ENCODE measurements around the gene CTTNBP2. TPM values are rescaled to one million over a fixed set of nuclear protein-coding genes. Genes with fewer than 3 reads are reported as not detected.

CTTNBP2 gene
- polyA plus RNA-seq, 2 of the 4 experiments (the other 2 are of a cell fraction) = 0.18 to 0.25 TPM

- no peak for TF ChIP-seq HEYL (CRISPR knock-in tag; IDR thresholded peaks at IDR 0.05)
- TF ChIP-seq POLR2AphosphoS2 (conservative IDR thresholded peaks at IDR 0.05; ENCODE audit: low read length) = no peak
- no peak for TF ChIP-seq HMGXB4 (CRISPR knock-in tag; IDR thresholded peaks at IDR 0.05; ENCODE audit: borderline replicate concordance)
- no peak for TF ChIP-seq BCL3 (IDR thresholded peaks at IDR 0.05)
- no peak for TF ChIP-seq GATA3 (IDR thresholded peaks at IDR 0.05; ENCODE audit: borderline replicate concordance)
- TF ChIP-seq NPAS2 (CRISPR knock-in tag; IDR thresholded peaks at IDR 0.05; ENCODE audit: borderline replicate concordance) = no peak
- TF ChIP-seq TFCP2L1 (CRISPR knock-in tag; IDR thresholded peaks at IDR 0.05) = no peak
- TF ChIP-seq ESRRA (IDR thresholded peaks at IDR 0.05; ENCODE audit: borderline replicate concordance, low read length) = no peak
- no peak for TF ChIP-seq KDM5A (IDR thresholded peaks at IDR 0.05)
- no peak for TF ChIP-seq RFX5 (IDR thresholded peaks at IDR 0.05)
- TF ChIP-seq EHMT2 (IDR thresholded peaks at IDR 0.05; ENCODE audit: low read depth) = no peak
- no peak for TF ChIP-seq HDAC2 (IDR thresholded peaks at IDR 0.05)
- TF ChIP-seq EHF (CRISPR knock-in tag; IDR thresholded peaks at IDR 0.05) = no peak
- TF ChIP-seq ELK1 (IDR thresholded peaks at IDR 0.05; ENCODE audit: low read depth, low read length) = no peak
- TF ChIP-seq CBX8 (IDR thresholded peaks at IDR 0.05) = no peak
- TF ChIP-seq, protein P1, sequence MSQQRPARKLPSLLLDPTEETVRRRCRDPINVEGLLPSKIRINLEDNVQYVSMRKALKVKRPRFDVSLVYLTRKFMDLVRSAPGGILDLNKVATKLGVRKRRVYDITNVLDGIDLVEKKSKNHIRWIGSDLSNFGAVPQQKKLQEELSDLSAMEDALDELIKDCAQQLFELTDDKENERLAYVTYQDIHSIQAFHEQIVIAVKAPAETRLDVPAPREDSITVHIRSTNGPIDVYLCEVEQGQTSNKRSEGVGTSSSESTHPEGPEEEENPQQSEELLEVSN (IDR thresholded peaks at IDR 0.05; ENCODE audit: borderline replicate concordance, low read depth) = no peak
- no peak for TF ChIP-seq KDM1A (IDR thresholded peaks at IDR 0.05; ENCODE audit: low read depth)
- no peak for TF ChIP-seq MAX (IDR thresholded peaks at IDR 0.05)
- no peak for TF ChIP-seq ZSCAN20 (CRISPR knock-in tag; IDR thresholded peaks at IDR 0.05)
- no peak for ATAC-seq
- CTCF ChIA-PET = interaction anchor here (0.9 to 1.5 kb wide), 4 partner anchors 11 to 209 kb away, joined by 3 to 4 read pairs (median 3); no protein-coding TSS in a partner anchor
- Histone ChIP-seq H3K4me1 (peaks cover 25% of the 10 kb centered on the region), H3K4me2 (peak overlapping the region; percentile 22; the same call in 2 of the 3 replicates), H3K27ac (peak overlapping the region; percentile 9 to 78), H3K4me3 (no peak overlapping the region), H3K9me3 (no peaks in the 10 kb centered on the region)
- POLR2A ChIA-PET = no interaction called here
- WGBS (ENCODE audit: missing lambda C conversion rate) = 97% methylated on average over 6 of the region's 6 CpGs
- DNase-seq (ENCODE audit: low read depth in 1 of 2, low spot score in 1 of 2) = no peak
- no peak for FAIRE-seq
Measured at GRCh38 chr7:117666689-117667088, 206.6 kb downstream of the CTTNBP2 start.

- DNase-seq (ENCODE audit: low read depth in 1 of 2, low spot score in 1 of 2) (peak; percentile 40 to 77), FAIRE-seq (no peak), ATAC-seq (peak; percentile 85 to 88)
- Histone ChIP-seq H3K4me3 (no peak overlapping the region), H3K9me3 (no peaks in the 10 kb centered on the region), H3K4me2 (peak overlapping the region; percentile 22), H3K4me1 (peaks cover 31% of the 10 kb centered on the region), H3K27ac (peak overlapping the region; percentile 50 to 78)
- WGBS (ENCODE audit: missing lambda C conversion rate) = 4% methylated on average over 1 of the region's 1 CpG
- ChIA-PET POLR2A (no interaction called here), CTCF (interaction anchor here (0.9 to 1.2 kb wide), 3 partner anchors 10 to 209 kb away, joined by 3 to 4 read pairs (median 3); no protein-coding TSS in a partner anchor)
- TF ChIP-seq HDAC2 (IDR thresholded peaks at IDR 0.05) = no peak
- TF ChIP-seq GATA3 (IDR thresholded peaks at IDR 0.05; ENCODE audit: borderline replicate concordance) = peak; percentile 72; the same call in 1 of the 2 replicates
- no peak for TF ChIP-seq NFE2L2 (conservative IDR thresholded peaks at IDR 0.05; ENCODE audit: low read length)
- TF ChIP-seq HES2 (IDR thresholded peaks at IDR 0.05) = no peak
- TF ChIP-seq, protein P2, sequence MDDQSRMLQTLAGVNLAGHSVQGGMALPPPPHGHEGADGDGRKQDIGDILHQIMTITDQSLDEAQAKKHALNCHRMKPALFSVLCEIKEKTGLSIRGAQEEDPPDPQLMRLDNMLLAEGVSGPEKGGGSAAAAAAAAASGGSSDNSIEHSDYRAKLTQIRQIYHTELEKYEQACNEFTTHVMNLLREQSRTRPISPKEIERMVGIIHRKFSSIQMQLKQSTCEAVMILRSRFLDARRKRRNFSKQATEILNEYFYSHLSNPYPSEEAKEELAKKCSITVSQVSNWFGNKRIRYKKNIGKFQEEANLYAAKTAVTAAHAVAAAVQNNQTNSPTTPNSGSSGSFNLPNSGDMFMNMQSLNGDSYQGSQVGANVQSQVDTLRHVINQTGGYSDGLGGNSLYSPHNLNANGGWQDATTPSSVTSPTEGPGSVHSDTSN (IDR thresholded peaks at IDR 0.05) = no peak
- TF ChIP-seq KDM1A (IDR thresholded peaks at IDR 0.05; ENCODE audit: low read depth) = no peak
- peak; percentile 72 for TF ChIP-seq JUNB (IDR thresholded peaks at IDR 0.05)
- no peak for TF ChIP-seq BHLHE40 (IDR thresholded peaks at IDR 0.05; ENCODE audit: low read depth, low read length)
- no peak for TF ChIP-seq TFCP2L1 (CRISPR knock-in tag; IDR thresholded peaks at IDR 0.05)
- TF ChIP-seq FOSL2 (IDR thresholded peaks at IDR 0.05) = peak; percentile 51
- peak; percentile 81 for TF ChIP-seq FOSL2 (CRISPR knock-in tag; IDR thresholded peaks at IDR 0.05)
- no peak for TF ChIP-seq ZSCAN20 (CRISPR knock-in tag; IDR thresholded peaks at IDR 0.05)
- TF ChIP-seq MAZ (IDR thresholded peaks at IDR 0.05; ENCODE audit: borderline replicate concordance, low read depth, low read length) = no peak
- no peak for TF ChIP-seq CBX8 (IDR thresholded peaks at IDR 0.05)
- TF ChIP-seq CEBPB (IDR thresholded peaks at IDR 0.05) = peak in 1 of 2 experiments; percentile 29; a peak in 1 of 4 replicates
- no peak for TF ChIP-seq MYC (IDR thresholded peaks at IDR 0.05; ENCODE audit: borderline replicate concordance, low read length)
- TF ChIP-seq USF2 (IDR thresholded peaks at IDR 0.05) = no peak
- TF ChIP-seq EHMT2 (IDR thresholded peaks at IDR 0.05; ENCODE audit: low read depth) = no peak
- no peak for TF ChIP-seq RFX5 (IDR thresholded peaks at IDR 0.05)
- TF ChIP-seq SREBF2 (IDR thresholded peaks at IDR 0.05) = no peak
Measured at GRCh38 chr7:117666031-117666430, 207.2 kb downstream of the CTTNBP2 start.

All from A549 (cell line).